DND-41 (cell line): ENCODE measurements around the gene BMP2K.

Experiments used
- CTCF ChIP-seq: IDR thresholded peaks from 2 replicates; pipeline ENCODE4 v1.5.1; 2012; ENCODE audit warnings: borderline replicate concordance, low read length, moderate library complexity, mild to moderate bottlenecking; ENCODE audit not compliant: poor library complexity, severe bottlenecking; ENCODE audit errors: extremely low read depth
- EZH2 ChIP-seq: IDR thresholded peaks from 3 replicates; pipeline ENCODE4 v1.6.1; 2012; ENCODE audit warnings: borderline replicate concordance, low read depth, mild to moderate bottlenecking, moderate library complexity, low read length, inconsistent platforms; ENCODE audit not compliant: severe bottlenecking

GRCh38 chr4:78778530-78778929 is 2.4 kb downstream of the BMP2K start:
- TF ChIP-seq CTCF, result no peak
- TF ChIP-seq EZH2, result no peak
